ENCODE measurements around the gene CHADL. TPM values are rescaled to one million over a fixed set of nuclear protein-coding genes. Genes with fewer than 3 reads are reported as not detected.

CHADL gene
- 0.03 and 0.08 TPM in 2 replicates for polyA plus RNA-seq (2012; rRNA removed)
- 0.01 and 0.08 TPM in 2 replicates for polyA plus RNA-seq (2012; cell fraction: cytosol; rRNA removed)
- polyA plus RNA-seq (2012; cell fraction: nucleus; rRNA removed): 0.69 and 0.72 TPM in 2 replicates

DNA sequence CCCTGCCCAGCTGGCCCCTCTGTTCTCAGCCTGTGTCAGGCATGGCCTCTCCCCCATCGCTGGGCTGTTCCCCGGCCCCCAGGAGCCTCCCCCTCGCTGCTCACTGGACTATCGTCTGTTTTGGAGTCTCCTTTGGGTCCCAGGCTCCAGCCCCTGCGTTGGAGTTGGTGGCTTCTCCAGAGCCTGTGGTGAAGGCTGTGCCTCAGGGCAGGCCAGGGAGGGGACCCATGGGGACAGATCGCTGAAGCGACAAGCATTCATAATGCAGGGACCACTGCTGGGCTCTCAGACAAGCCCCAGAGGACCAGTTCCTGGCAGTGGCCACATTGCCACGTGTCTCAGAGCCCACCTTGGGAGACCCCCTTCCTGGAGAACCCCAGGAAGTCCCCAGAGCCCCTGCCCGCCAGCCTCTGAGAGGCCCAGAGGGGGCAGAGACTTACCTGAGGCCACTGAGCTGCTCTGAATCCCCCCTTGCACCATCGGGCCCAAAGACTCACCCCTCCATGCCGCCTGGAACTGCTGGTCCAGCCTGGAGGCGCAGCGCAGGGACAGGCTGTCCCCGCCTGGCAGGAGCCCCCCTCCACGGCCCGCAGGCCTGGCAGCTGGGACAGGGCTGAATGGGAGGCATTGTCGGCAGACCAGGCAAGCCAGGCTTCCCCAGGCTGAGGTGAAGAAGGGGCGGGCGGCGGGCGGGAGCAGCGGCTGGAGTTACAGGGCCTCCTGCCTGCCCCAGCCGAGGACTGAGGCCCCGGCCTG is at the start of gene CHADL:
CHADL (minus strand) TSS at position 555 of the 756 bp plus-strand sequence; CDS start at position 505, 50 bp downstream.
- H3K9me2 ChIP-seq: no peaks in the 10 kb centered on the region
- ChIA-PET CTCF (no interaction called here), POLR2A (interaction anchor here (0.5 kb wide), 1 partner anchor 250 kb away, joined by 4 read pairs; no protein-coding TSS in a partner anchor)
- no peak within 1 kb of the TSS for H3K9ac ChIP-seq
- no peak within 1 kb of the TSS for H3K4me2 ChIP-seq
- H2AFZ ChIP-seq (ENCODE audit: low read depth): no peak within 1 kb of the TSS
- no peaks in the 10 kb centered on the region for H3K36me3 ChIP-seq (replicated peaks in 1 of 2; ENCODE audit: control insufficient read depth in 1 of 2, insufficient read depth in 2 of 2, low read length in 1 of 2)
- H3K27ac ChIP-seq (ENCODE audit: low read depth in 2 of 2, low read length in 1 of 2): no peak within 1 kb of the TSS
- peak; percentile 72 for DNase-seq
- TF ChIP-seq MXI1 (IDR thresholded peaks at IDR 0.05; ENCODE audit: low read depth, low read length) (no peak), GABPA (IDR thresholded peaks at IDR 0.05; ENCODE audit: low read depth) (no peak), PBX3 (IDR thresholded peaks at IDR 0.05) (no peak), SMC3 (IDR thresholded peaks at IDR 0.05; ENCODE audit: low read depth, low read length) (no peak), GATA2 (CRISPR knock-in tag; IDR thresholded peaks at IDR 0.05) (no peak), CHD2 (IDR thresholded peaks at IDR 0.05; ENCODE audit: low read length, partially characterized antibody) (no peak), RXRA (IDR thresholded peaks at IDR 0.05; ENCODE audit: borderline replicate concordance, low read depth) (no peak), IRF3 (IDR thresholded peaks at IDR 0.05; ENCODE audit: low read depth, low read length) (no peak), RAD21 (IDR thresholded peaks at IDR 0.05; ENCODE audit: low read length) (no peak), TEAD4 (IDR thresholded peaks at IDR 0.05; ENCODE audit: borderline replicate concordance, insufficient read depth) (no peak), FOSL2 (IDR thresholded peaks at IDR 0.05; ENCODE audit: borderline replicate concordance, low read depth) (no peak), POLR2AphosphoS5 (IDR thresholded peaks at IDR 0.05; ENCODE audit: low read depth, low read length) (no peak), CTCF (IDR thresholded peaks at IDR 0.05) (no peak), FOXJ3 (CRISPR knock-in tag; IDR thresholded peaks at IDR 0.05) (no peak)
- TF ChIP-seq, protein P1, sequence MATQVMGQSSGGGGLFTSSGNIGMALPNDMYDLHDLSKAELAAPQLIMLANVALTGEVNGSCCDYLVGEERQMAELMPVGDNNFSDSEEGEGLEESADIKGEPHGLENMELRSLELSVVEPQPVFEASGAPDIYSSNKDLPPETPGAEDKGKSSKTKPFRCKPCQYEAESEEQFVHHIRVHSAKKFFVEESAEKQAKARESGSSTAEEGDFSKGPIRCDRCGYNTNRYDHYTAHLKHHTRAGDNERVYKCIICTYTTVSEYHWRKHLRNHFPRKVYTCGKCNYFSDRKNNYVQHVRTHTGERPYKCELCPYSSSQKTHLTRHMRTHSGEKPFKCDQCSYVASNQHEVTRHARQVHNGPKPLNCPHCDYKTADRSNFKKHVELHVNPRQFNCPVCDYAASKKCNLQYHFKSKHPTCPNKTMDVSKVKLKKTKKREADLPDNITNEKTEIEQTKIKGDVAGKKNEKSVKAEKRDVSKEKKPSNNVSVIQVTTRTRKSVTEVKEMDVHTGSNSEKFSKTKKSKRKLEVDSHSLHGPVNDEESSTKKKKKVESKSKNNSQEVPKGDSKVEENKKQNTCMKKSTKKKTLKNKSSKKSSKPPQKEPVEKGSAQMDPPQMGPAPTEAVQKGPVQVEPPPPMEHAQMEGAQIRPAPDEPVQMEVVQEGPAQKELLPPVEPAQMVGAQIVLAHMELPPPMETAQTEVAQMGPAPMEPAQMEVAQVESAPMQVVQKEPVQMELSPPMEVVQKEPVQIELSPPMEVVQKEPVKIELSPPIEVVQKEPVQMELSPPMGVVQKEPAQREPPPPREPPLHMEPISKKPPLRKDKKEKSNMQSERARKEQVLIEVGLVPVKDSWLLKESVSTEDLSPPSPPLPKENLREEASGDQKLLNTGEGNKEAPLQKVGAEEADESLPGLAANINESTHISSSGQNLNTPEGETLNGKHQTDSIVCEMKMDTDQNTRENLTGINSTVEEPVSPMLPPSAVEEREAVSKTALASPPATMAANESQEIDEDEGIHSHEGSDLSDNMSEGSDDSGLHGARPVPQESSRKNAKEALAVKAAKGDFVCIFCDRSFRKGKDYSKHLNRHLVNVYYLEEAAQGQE (IDR thresholded peaks at IDR 0.05; ENCODE audit: low read depth, low read length): no peak
- WGBS (ENCODE audit: low lambda C conversion rate): 52% methylated on average over 2 of the region's 24 CpGs
- H4K20me1 ChIP-seq (ENCODE audit: insufficient read depth): no peaks in the 10 kb centered on the region
- no peaks in the 10 kb centered on the region for H3K79me2 ChIP-seq (ENCODE audit: insufficient read depth)
- H3K9me3 ChIP-seq: no peaks in the 10 kb centered on the region
- H3K4me1 ChIP-seq (ENCODE audit: control insufficient read depth in 1 of 2, insufficient read depth in 2 of 2, low read depth in 1 of 2, low read length in 1 of 2): no peaks in the 10 kb centered on the region; a peak in 1 of 4 replicates
- H3K4me3 ChIP-seq (ENCODE audit: low read depth in 2 of 2, low read length in 1 of 2): no peak within 1 kb of the TSS
- H3F3A ChIP-seq (replicated peaks; ENCODE audit: insufficient read depth): no peaks in the 10 kb centered on the region
- H3K27me3 ChIP-seq (ENCODE audit: insufficient read depth): no peaks in the 10 kb centered on the region

All from SK-N-SH (cell line).